SU-DHL-6 (cell line): ENCODE measurements around the gene RUNX1.

ENCODE experiments used
- CTCF ChIP-seq: fragments of 200-600 bp; sonication (generic); IDR thresholded peaks from one replicate; pipeline ENCODE4 v1.5.1; 2017; ENCODE audit warnings: antibody characterized with exemption, mild to moderate bottlenecking, low read length, moderate library complexity; ENCODE audit not compliant: insufficient read depth, poor library complexity, severe bottlenecking
- EZH2phosphoT487 ChIP-seq: fragments of 200-600 bp; sonication (generic), shearing (Covaris generic); conservative IDR thresholded peaks from 2 replicates; pipeline ENCODE4 v1.6.1; 2018; ENCODE audit warnings: mild to moderate bottlenecking, antibody characterized with exemption, low read length, moderate library complexity, mixed read lengths

GRCh38 chr21:34977333-34977732, 71.8 kb downstream of the RUNX1 start:
- no peak for TF ChIP-seq CTCF
- TF ChIP-seq EZH2phosphoT487, result no peak
